ENCODE results near the gene ZNF408.

- no peak for TF ChIP-seq CTCF (conservative IDR thresholded peaks at IDR 0.05; ENCODE audit: low read length)
- no peak for TF ChIP-seq EZH2phosphoT487 (IDR thresholded peaks at IDR 0.05; ENCODE audit: borderline replicate concordance, low read depth, low read length)
Observed at GRCh38 chr11:46728659-46729040, 27.8 kb downstream of the ZNF408 start.

All from OCI-LY7 (cell line).